ENCODE results near the gene CLPTM1L.

The CLPTM1L gene

DNA sequence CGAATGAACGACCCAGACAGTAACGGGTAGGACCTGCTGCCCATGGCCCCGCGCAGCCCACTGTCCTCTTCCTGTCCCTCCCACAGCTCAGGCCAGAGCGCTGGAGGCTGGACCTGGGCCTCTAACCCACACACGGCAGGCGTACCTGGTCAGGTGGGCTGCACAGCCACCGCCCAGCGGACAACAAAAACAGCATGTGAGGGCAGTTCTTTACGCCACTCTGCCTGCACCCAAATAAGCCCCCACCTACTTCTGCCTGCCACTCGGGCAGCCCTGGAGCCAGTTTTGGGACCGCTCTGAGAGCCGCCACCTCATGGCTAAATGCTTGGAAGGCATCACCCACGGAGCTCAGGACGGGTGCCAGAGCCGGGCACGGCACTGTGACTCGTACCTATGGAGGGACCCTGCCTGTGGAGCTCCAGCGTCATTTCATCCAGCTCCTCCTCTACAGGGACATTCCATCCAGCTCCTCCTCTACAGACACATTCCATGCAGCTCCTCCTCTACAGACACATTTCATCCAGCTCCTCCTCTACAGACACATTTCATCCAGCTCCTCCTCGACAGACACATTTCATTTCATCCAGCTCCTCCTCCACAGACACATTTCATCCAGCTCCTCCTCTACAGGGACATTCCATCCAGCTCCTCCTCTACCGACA lies 18.9 kb downstream of the CLPTM1L start:
- TF ChIP-seq KLF1 (tag by site-specific recombination; IDR thresholded peaks at IDR 0.05) (no peak), ZNF394 (tag by site-specific recombination; IDR thresholded peaks at IDR 0.05; ENCODE audit: borderline replicate concordance) (peak; percentile 64; the same call in 1 of the 2 replicates), ZNF335 (tag by site-specific recombination; conservative IDR thresholded peaks at IDR 0.05) (no peak)
- Histone ChIP-seq H3K36me3 (ENCODE audit: control insufficient read depth in 2 of 2, insufficient read depth in 1 of 2, low read length in 2 of 2) (peaks cover 0 to 77% of the 10 kb centered on the region in 2 experiments; a peak in 2 of 3 replicates), H3K4me1 (ENCODE audit: control insufficient read depth, insufficient read depth, low read length) (no peaks in the 10 kb centered on the region), H3K9me3 (ENCODE audit: control insufficient read depth, insufficient read depth, low read depth, low read length) (no peaks in the 10 kb centered on the region), H3K4me3 (ENCODE audit: low read depth, low read length) (no peak overlapping the region), H3K27ac (ENCODE audit: extremely low read depth, low read depth, low read length) (no peak overlapping the region)
- CTCF ChIA-PET = interaction anchor here (0.6 to 0.8 kb wide), 3 partner anchors 12 to 668 kb away, joined by 3 to 5 read pairs (median 3); no protein-coding TSS in a partner anchor
- POLR2A ChIA-PET = interaction anchor here (0.8 to 3.6 kb wide), 4 partner anchors 9 to 124 kb away, joined by 3 to 37 read pairs (median 4); partner anchors contain the start of gene CLPTM1L

DNA sequence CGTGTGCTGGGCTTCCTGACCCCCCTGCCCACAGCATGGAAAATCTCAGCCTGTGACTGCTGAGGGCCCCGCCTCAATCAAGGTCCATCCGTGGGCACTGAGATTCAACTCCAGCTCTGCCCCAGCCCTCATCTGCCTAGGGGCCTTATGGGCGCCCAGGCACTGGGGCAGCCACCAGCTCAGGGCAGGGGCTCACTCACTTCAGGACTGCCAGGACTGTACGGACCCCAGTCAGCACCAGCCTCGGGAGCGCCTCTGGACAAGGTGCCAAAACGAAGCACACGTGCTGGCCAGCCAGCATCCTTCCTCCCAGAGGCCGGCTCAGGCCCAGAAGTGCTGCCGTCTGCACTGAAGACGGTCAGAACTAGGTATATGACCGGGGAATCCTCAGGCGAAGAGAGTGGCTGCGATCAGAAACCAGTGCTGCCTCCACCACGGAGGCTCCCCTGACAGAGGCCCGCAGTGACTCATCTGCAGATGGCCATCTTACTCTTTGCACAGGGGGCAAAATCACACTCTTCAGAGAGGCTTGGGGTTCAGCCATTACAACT lies 19.6 kb downstream of the CLPTM1L start:
- ChIA-PET CTCF (interaction anchor here (0.8 to 1.0 kb wide), 2 partner anchors 151 to 158 kb away, joined by 3 read pairs; no protein-coding TSS in a partner anchor), POLR2A (interaction anchor here (3.6 kb wide), 1 partner anchor 18 kb away, joined by 37 read pairs; the partner anchor contains the start of gene CLPTM1L)
- no peaks in the 10 kb centered on the region for H3K9me3 ChIP-seq (ENCODE audit: control insufficient read depth, insufficient read depth, low read depth, low read length)
- no peaks in the 10 kb centered on the region for H3K4me1 ChIP-seq (ENCODE audit: control insufficient read depth, insufficient read depth, low read length)
- no peak overlapping the region for H3K4me3 ChIP-seq (ENCODE audit: low read depth, low read length)
- no peak for TF ChIP-seq SP3 (tag by site-specific recombination; IDR thresholded peaks at IDR 0.05)
- TF ChIP-seq, protein P1, sequence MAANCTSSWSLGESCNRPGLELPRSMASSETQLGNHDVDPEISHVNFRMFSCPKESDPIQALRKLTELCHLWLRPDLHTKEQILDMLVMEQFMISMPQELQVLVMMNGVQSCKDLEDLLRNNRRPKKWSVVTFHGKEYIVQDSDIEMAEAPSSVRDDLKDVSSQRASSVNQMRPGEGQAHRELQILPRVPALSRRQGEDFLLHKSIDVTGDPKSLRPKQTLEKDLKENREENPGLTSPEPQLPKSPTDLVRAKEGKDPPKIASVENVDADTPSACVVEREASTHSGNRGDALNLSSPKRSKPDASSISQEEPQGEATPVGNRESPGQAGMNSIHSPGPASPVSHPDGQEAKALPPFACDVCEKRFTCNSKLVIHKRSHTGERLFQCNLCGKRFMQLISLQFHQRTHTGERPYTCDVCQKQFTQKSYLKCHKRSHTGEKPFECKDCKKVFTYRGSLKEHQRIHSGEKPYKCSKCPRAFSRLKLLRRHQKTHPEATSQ (tag by site-specific recombination; IDR thresholded peaks at IDR 0.05) = no peak
- H3K36me3 ChIP-seq (ENCODE audit: control insufficient read depth in 2 of 2, insufficient read depth in 1 of 2, low read length in 2 of 2) = peaks cover 0 to 77% of the 10 kb centered on the region in 2 experiments; a peak in 2 of 3 replicates
- no peak overlapping the region for H3K27ac ChIP-seq (ENCODE audit: extremely low read depth, low read depth, low read length)

DNA sequence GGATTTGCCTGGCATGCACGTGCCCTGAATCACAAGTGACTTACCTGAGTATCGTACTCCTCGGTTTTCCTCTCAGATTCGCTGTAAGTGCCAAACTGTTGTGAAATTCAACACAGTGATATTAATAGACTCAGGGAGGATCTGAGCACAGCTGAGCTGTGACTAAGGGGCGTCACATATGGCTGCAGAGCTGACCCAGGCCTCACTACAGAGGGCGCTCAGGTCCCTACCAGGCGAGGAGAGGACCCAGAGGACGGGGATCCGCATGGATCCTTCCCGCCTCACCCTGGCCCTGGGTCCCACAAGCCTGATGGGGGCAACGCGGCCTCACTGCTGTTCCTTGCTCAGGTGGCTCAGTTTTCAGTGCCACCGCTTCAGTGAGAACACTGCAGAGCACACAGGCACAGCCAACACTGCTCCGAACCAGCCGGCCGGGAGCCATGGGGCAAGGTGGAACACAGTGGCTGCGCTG lies 20.1 kb downstream of the CLPTM1L start:
- TF ChIP-seq, protein P2, sequence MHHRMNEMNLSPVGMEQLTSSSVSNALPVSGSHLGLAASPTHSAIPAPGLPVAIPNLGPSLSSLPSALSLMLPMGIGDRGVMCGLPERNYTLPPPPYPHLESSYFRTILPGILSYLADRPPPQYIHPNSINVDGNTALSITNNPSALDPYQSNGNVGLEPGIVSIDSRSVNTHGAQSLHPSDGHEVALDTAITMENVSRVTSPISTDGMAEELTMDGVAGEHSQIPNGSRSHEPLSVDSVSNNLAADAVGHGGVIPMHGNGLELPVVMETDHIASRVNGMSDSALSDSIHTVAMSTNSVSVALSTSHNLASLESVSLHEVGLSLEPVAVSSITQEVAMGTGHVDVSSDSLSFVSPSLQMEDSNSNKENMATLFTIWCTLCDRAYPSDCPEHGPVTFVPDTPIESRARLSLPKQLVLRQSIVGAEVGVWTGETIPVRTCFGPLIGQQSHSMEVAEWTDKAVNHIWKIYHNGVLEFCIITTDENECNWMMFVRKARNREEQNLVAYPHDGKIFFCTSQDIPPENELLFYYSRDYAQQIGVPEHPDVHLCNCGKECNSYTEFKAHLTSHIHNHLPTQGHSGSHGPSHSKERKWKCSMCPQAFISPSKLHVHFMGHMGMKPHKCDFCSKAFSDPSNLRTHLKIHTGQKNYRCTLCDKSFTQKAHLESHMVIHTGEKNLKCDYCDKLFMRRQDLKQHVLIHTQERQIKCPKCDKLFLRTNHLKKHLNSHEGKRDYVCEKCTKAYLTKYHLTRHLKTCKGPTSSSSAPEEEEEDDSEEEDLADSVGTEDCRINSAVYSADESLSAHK (tag by site-specific recombination; IDR thresholded peaks at IDR 0.05) = no peak
- peak; percentile 45; the same call in 1 of the 2 replicates for TF ChIP-seq ZNF600 (tag by site-specific recombination; IDR thresholded peaks at IDR 0.05)
- Histone ChIP-seq H3K4me3 (ENCODE audit: low read depth, low read length) (no peak overlapping the region), H3K9me3 (ENCODE audit: control insufficient read depth, insufficient read depth, low read depth, low read length) (no peaks in the 10 kb centered on the region), H3K27ac (ENCODE audit: extremely low read depth, low read depth, low read length) (no peak overlapping the region), H3K36me3 (ENCODE audit: control insufficient read depth in 2 of 2, insufficient read depth in 1 of 2, low read length in 2 of 2) (peaks cover 0 to 77% of the 10 kb centered on the region in 2 experiments; a peak in 2 of 3 replicates), H3K4me1 (ENCODE audit: control insufficient read depth, insufficient read depth, low read length) (no peaks in the 10 kb centered on the region)
- ChIA-PET CTCF (interaction anchor here (1.0 kb wide), 1 partner anchor 150 kb away, joined by 3 read pairs; no protein-coding TSS in a partner anchor), POLR2A (interaction anchor here (0.5 kb wide), 1 partner anchor 206 kb away, joined by 8 read pairs; no protein-coding TSS in a partner anchor)

DNA sequence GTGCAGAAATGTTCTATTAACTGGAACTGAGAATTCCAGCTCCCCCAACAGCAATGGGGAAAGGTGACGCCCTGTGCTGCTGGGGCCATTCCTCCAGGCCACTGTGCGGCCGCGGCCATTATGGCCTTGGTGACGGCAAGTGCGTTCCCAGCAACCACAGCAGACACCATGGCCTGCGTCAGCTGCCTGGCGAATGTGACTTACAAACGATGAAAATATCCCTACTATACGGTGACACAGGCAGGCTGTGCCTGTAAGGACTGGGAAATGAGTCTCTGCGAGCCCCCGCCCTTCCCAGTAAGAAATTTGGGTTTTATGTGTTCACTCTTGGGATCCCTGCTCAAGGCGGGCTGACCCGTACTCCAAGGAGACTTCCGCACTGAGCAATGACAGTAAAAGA lies 20.6 kb downstream of the CLPTM1L start:
- POLR2A ChIA-PET = interaction anchor here (0.5 kb wide), 1 partner anchor 205 kb away, joined by 8 read pairs; no protein-coding TSS in a partner anchor
- H3K9me3 ChIP-seq (ENCODE audit: control insufficient read depth, insufficient read depth, low read depth, low read length) = no peaks in the 10 kb centered on the region
- H3K4me1 ChIP-seq (ENCODE audit: control insufficient read depth, insufficient read depth, low read length) = no peaks in the 10 kb centered on the region
- peaks cover 0 to 78% of the 10 kb centered on the region in 2 experiments; a peak in 2 of 3 replicates for H3K36me3 ChIP-seq (ENCODE audit: control insufficient read depth in 2 of 2, insufficient read depth in 1 of 2, low read length in 2 of 2)
- CTCF ChIA-PET = interaction anchor here (0.5 to 1.0 kb wide), 2 partner anchors 16 to 150 kb away, joined by 3 to 4 read pairs; no protein-coding TSS in a partner anchor
- no peak overlapping the region for H3K27ac ChIP-seq (ENCODE audit: extremely low read depth, low read depth, low read length)
- TF ChIP-seq, protein P3, sequence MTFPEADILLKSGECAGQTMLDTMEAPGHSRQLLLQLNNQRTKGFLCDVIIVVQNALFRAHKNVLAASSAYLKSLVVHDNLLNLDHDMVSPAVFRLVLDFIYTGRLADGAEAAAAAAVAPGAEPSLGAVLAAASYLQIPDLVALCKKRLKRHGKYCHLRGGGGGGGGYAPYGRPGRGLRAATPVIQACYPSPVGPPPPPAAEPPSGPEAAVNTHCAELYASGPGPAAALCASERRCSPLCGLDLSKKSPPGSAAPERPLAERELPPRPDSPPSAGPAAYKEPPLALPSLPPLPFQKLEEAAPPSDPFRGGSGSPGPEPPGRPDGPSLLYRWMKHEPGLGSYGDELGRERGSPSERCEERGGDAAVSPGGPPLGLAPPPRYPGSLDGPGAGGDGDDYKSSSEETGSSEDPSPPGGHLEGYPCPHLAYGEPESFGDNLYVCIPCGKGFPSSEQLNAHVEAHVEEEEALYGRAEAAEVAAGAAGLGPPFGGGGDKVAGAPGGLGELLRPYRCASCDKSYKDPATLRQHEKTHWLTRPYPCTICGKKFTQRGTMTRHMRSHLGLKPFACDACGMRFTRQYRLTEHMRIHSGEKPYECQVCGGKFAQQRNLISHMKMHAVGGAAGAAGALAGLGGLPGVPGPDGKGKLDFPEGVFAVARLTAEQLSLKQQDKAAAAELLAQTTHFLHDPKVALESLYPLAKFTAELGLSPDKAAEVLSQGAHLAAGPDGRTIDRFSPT (tag by site-specific recombination; IDR thresholded peaks at IDR 0.05) = no peak
- TF ChIP-seq KLF9 (tag by site-specific recombination; IDR thresholded peaks at IDR 0.05; ENCODE audit: low read depth) (no peak), REPIN1 (tag by site-specific recombination; IDR thresholded peaks at IDR 0.05; ENCODE audit: low read depth) (no peak), OSR2 (tag by site-specific recombination; IDR thresholded peaks at IDR 0.05) (no peak), ZNF830 (tag by site-specific recombination; IDR thresholded peaks at IDR 0.05; ENCODE audit: low read depth) (no peak), ZSCAN30 (tag by site-specific recombination; IDR thresholded peaks at IDR 0.05) (no peak)
- TF ChIP-seq, protein P4, sequence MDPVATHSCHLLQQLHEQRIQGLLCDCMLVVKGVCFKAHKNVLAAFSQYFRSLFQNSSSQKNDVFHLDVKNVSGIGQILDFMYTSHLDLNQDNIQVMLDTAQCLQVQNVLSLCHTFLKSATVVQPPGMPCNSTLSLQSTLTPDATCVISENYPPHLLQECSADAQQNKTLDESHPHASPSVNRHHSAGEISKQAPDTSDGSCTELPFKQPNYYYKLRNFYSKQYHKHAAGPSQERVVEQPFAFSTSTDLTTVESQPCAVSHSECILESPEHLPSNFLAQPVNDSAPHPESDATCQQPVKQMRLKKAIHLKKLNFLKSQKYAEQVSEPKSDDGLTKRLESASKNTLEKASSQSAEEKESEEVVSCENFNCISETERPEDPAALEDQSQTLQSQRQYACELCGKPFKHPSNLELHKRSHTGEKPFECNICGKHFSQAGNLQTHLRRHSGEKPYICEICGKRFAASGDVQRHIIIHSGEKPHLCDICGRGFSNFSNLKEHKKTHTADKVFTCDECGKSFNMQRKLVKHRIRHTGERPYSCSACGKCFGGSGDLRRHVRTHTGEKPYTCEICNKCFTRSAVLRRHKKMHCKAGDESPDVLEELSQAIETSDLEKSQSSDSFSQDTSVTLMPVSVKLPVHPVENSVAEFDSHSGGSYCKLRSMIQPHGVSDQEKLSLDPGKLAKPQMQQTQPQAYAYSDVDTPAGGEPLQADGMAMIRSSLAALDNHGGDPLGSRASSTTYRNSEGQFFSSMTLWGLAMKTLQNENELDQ (tag by site-specific recombination; IDR thresholded peaks at IDR 0.05; ENCODE audit: low read depth) = no peak
- no peak overlapping the region for H3K4me3 ChIP-seq (ENCODE audit: low read depth, low read length)

Measured in HEK293 (cell line).